ENCODE data around the gene ANKMY1.

The ANKMY1 gene

GRCh38 chr2:240467149-240467642 lies 90.6 kb downstream of the ANKMY1 start:
- Histone ChIP-seq H3K4me2 (no peak overlapping the region), H3K27me3 (ENCODE audit: insufficient read depth, low read depth) (no peaks in the 10 kb centered on the region), H4K20me1 (ENCODE audit: insufficient read depth) (no peaks in the 10 kb centered on the region), H2AFZ (ENCODE audit: low read depth) (no peak overlapping the region), H3K4me3 (IDR thresholded peaks at IDR 0.05; ENCODE audit: insufficient read depth, low read depth, low read length) (no peak overlapping the region), H3K4me1 (ENCODE audit: low read depth, poor library complexity, severe bottlenecking) (no peaks in the 10 kb centered on the region), H3K36me3 (ENCODE audit: insufficient read depth) (no peaks in the 10 kb centered on the region), H3K79me2 (ENCODE audit: insufficient read depth, low read depth) (no peaks in the 10 kb centered on the region), H3K9ac (no peak overlapping the region), H3K27ac (no peak overlapping the region)
- no peak for TF ChIP-seq CTCF (conservative IDR thresholded peaks at IDR 0.05; ENCODE audit: low read depth, low read length)

GRCh38 chr2:240466579-240467148 lies 91.1 kb downstream of the ANKMY1 start:
- H3K4me3 ChIP-seq (IDR thresholded peaks at IDR 0.05; ENCODE audit: insufficient read depth, low read depth, low read length), result no peak overlapping the region
- no peaks in the 10 kb centered on the region for H4K20me1 ChIP-seq (ENCODE audit: insufficient read depth)
- no peak overlapping the region for H3K4me2 ChIP-seq
- H3K36me3 ChIP-seq (ENCODE audit: insufficient read depth), result no peaks in the 10 kb centered on the region
- no peak overlapping the region for H3K27ac ChIP-seq
- TF ChIP-seq CTCF (conservative IDR thresholded peaks at IDR 0.05; ENCODE audit: low read depth, low read length), result no peak
- H3K79me2 ChIP-seq (ENCODE audit: insufficient read depth, low read depth), result no peaks in the 10 kb centered on the region
- H2AFZ ChIP-seq (ENCODE audit: low read depth), result no peak overlapping the region
- no peak overlapping the region for H3K9ac ChIP-seq
- H3K27me3 ChIP-seq (ENCODE audit: insufficient read depth, low read depth), result no peaks in the 10 kb centered on the region
- no peaks in the 10 kb centered on the region for H3K4me1 ChIP-seq (ENCODE audit: low read depth, poor library complexity, severe bottlenecking)

GRCh38 chr2:240465765-240466578 lies 91.8 kb downstream of the ANKMY1 start:
- no peak overlapping the region for H3K9ac ChIP-seq
- no peaks in the 10 kb centered on the region for H4K20me1 ChIP-seq (ENCODE audit: insufficient read depth)
- no peaks in the 10 kb centered on the region for H3K79me2 ChIP-seq (ENCODE audit: insufficient read depth, low read depth)
- no peak overlapping the region for H3K4me2 ChIP-seq
- no peak overlapping the region for H3K4me3 ChIP-seq (IDR thresholded peaks at IDR 0.05; ENCODE audit: insufficient read depth, low read depth, low read length)
- H3K27me3 ChIP-seq (ENCODE audit: insufficient read depth, low read depth), result no peaks in the 10 kb centered on the region
- TF ChIP-seq CTCF (conservative IDR thresholded peaks at IDR 0.05; ENCODE audit: low read depth, low read length), result no peak
- no peak overlapping the region for H2AFZ ChIP-seq (ENCODE audit: low read depth)
- H3K27ac ChIP-seq, result no peak overlapping the region
- H3K36me3 ChIP-seq (ENCODE audit: insufficient read depth), result no peaks in the 10 kb centered on the region
- no peaks in the 10 kb centered on the region for H3K4me1 ChIP-seq (ENCODE audit: low read depth, poor library complexity, severe bottlenecking)

- Histone ChIP-seq H2AFZ (ENCODE audit: low read depth) (no peak overlapping the region), H3K27me3 (ENCODE audit: insufficient read depth, low read depth) (no peaks in the 10 kb centered on the region), H3K9ac (no peak overlapping the region), H3K27ac (no peak overlapping the region), H4K20me1 (ENCODE audit: insufficient read depth) (no peaks in the 10 kb centered on the region), H3K79me2 (ENCODE audit: insufficient read depth, low read depth) (no peaks in the 10 kb centered on the region), H3K4me2 (no peak overlapping the region), H3K4me1 (ENCODE audit: low read depth, poor library complexity, severe bottlenecking) (no peaks in the 10 kb centered on the region), H3K4me3 (IDR thresholded peaks at IDR 0.05; ENCODE audit: insufficient read depth, low read depth, low read length) (no peak overlapping the region), H3K36me3 (ENCODE audit: insufficient read depth) (no peaks in the 10 kb centered on the region)
- TF ChIP-seq CTCF (conservative IDR thresholded peaks at IDR 0.05; ENCODE audit: low read depth, low read length), result no peak
Observed at GRCh38 chr2:240465268-240465764, 92.5 kb downstream of the ANKMY1 start.
